ENCODE data around the gene CDH19.

The CDH19 gene

DNA sequence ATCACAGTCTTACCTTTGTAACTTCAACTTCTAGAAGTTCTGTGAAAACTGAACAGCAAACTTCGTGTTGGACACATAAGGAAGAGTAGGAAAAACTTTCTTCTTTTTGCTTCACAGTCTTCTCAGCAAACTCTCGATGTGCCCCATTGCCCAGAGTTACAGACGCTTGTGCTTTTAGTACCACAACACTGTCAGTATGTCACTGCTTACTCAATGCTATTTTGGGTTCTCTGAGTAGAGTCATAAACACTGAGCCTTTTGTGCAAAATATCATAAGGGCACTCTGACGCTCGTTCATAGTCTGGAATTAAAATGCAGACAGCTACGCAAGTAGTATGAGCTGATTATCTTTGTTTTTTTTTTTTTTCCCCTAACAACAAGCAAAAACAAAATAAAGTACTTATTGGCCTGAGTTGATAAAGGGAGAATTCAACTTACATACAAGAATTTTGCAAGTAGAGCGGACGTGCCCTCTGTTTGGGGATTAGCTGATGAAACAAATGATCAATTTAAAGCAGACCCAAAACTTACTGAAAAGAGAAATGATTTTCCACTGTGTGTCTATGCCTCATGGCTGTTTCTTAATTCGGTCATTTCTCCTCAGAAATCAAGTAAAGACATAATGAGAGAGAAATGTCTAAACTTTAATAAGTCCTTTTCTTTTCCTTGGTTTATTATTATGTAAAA, at the start of gene CDH19:
Gene CDH19, minus strand, starts transcription at position 150 of the 687 bp plus-strand sequence. CDS start 31,886 bp downstream, outside the sequence.
- DNase-seq, result no peak

- no peak for DNase-seq
These were observed 43.8 kb upstream of the CDH19 start for GRCh38 chr18:66647671-66648070.

GRCh38 chr18:66646609-66647008, 42.7 kb upstream of the CDH19 start:
- no peak for DNase-seq

DNA sequence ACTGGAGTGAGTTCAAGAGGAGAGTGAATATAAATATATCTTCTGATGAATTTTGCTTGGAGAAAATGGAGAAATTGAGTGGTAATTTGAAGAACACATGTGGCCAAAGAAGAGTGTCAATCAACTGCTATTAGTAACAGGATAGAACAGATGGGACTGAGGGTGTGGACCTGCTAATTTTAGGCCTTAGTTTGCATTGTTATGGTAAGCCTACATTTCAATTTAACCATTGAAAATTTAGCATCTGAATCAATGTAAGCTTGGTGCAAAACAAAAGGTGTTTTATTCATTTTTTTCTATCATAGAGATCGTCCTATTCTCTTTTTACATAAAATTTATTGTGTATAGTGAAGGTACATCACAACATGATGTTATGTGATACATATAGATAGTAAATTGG, 42.1 kb upstream of the CDH19 start:
- no peak for DNase-seq

- DNase-seq, result no peak
These were observed 37.2 kb upstream of the CDH19 start for GRCh38 chr18:66641056-66641455.

DNA sequence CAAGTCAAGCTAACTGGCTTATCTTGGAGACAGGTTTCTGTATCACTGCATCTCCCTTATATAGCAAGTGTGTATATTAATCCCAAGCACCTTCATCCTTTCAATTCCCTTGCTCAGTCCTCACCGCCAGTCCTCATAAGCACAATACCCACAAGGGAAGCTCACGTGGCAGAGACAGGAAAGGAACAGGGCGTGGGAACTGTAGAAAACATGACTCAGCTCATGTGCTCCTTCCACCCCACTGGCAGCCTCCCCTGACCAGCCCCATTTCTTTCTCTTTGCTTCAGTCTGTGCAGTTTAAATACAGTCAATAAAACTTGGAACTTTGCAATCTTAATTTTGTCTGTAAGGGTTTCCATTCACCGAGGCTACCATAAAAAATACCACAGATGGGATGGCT, 36.5 kb upstream of the CDH19 start:
- DNase-seq, result no peak

DNA sequence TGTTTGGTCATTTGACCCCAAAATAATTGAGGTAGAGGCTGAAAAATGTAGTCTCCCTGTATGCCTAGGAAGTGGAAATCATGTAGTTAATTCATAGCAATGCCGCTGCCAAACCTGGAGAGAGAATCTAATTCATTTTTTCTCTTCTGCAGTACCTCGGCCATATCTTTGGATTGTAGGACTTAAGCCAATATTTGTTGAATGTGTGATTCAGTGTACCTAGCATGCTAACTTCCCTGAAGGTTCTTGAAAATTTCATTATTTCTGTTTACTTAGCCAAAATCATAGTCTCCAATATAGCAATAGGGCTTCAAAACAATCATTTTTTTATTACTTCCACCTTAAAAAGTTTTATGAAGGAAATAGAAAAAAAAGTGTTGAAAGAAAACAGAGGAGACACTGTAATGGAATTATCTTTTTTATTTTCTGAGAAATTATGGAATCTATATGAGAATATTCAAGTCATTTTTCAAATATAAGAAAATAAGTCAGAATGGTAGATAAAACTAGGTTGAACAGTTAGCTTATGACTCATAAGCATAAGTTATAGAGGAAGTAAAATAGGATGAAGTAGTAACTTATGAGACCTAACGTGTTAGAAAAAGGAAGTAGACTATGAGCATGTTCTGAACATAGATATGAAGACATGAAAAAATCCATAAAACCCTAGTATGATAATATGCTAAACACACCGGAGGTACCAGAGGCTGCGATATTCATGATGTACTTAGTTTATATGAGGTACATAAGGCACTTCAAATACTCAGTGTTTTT, 35.2 kb upstream of the CDH19 start:
- no peak for DNase-seq

DNA sequence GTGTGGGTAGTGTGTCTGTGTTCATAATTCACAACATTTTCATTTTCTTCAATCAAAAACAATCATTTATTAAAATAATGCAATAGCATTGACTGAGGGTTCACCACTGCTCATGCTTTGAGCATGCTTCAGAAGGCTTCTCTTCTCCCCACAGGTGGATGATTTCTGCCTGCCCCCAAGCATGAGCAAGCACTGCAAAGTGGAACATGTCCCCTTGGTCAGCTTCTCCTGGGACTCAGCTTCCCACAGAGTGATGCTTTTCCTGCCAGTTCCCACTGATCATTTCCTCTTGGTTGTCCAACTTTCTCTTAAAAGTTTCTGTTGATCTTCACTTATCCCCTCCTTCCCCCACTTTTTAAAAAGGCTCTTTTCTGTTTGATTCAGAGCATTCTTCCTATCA, 31.5 kb upstream of the CDH19 start:
- DNase-seq, result no peak

GRCh38 chr18:66632756-66633155, 28.9 kb upstream of the CDH19 start:
- no peak for DNase-seq

- no peak for DNase-seq
These were observed 26.9 kb upstream of the CDH19 start for GRCh38 chr18:66630831-66631230.

DNA sequence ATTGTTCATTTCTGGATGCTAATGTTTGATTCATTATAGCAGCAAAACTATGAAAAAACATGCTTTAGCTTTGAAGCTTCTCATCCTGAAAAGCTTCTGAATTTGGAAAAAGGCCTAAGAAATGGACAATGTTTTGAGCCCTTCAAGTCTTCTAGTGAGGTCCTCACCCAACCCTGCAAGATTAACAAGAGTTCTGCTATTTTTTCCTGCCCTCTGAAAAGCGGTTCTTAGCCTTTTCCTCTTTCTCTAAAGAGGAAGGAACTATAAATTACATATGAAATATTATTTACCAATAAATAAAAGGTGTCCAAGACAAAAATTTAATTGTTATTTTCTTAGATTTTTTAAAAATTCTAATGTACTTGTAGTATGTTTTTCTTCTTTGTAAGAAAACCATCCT, 19.9 kb upstream of the CDH19 start:
- DNase-seq, result no peak

GRCh38 chr18:66621816-66622576, 18.1 kb upstream of the CDH19 start:
- DNase-seq, result no peak

DNA sequence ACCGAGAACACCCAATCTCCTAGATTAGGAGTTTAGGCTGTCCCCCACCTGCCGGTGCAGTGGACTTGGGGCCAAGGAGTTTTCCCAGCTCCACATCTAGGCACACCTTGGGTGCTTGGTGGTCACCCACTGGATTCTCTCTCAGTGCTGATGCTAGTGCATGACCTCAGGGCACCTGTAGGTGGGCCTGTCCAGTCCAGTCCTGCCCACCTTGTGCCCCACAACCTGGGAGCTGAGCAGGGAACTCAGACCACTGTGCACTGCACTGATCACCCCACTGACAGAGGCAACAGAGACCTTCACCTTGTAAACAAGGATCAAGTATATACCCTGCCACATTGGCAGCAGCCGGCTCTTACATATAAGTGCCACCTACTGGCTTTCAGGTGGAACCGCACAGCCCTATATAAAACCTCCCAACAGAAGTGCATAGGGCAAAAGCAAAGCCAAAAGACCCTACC, 12.7 kb upstream of the CDH19 start:
- DNase-seq, result no peak

GRCh38 chr18:66615176-66615575, 11.3 kb upstream of the CDH19 start:
- no peak for DNase-seq

DNA sequence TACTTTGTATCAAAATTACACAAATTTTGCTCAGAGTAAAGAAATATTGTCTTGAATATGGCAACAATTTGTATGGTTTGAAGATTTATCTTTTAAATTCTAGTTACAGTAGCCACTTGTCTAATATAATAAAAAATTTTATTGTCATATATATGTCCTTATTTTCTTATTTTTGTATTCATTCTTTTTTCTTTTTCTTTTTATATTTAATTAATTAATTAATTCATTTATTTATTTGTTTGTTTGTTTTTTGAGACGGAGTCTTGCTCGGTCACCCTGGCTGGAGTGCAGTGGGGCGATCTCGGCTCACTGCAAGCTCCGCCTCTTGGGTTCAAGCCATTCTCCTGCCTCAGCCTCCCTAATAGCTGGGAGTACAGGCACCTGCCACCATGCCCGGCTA, 3.7 kb upstream of the CDH19 start:
- DNase-seq, result no peak

DNA sequence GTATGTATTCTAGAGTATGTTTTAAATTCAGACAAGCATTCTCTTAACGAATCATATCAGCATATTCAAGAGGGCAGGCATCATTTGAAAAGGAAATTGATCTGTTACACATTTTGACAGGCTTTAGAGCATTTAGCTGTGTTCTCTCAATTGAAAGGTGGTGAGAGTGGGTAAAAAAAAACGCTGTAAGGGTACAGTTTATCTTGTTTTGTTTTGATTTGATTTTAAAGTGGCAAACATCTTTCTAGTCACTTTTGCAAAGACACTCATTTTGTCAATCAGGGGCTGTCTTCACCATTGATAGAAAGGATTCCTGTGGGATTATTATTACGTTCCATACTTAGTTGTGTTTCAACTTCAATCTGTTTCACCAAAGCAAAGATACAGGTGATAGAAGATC, 2.2 kb downstream of the CDH19 start:
- DNase-seq, result no peak

DNA sequence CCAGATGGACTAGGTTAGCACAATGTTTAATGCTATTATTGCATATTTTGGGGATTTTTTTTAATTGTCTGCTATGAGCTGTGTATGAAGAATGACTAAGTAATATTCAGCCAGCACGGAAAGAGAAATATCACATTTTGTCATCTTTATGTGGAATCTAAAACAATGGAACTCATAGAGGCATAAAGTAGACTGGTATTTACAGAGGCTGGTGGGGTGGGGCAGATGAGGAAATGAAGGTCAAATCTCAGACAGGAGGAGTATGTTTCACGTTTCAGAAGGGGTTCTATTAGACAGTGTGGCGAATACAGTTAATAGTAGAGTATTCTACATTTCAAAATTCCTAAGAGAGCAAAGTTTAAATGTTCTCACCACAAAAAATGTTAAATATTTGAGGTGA, 4.7 kb downstream of the CDH19 start:
- DNase-seq, result no peak

GRCh38 chr18:66587430-66587829, 16.5 kb downstream of the CDH19 start:
- no peak for DNase-seq

DNA sequence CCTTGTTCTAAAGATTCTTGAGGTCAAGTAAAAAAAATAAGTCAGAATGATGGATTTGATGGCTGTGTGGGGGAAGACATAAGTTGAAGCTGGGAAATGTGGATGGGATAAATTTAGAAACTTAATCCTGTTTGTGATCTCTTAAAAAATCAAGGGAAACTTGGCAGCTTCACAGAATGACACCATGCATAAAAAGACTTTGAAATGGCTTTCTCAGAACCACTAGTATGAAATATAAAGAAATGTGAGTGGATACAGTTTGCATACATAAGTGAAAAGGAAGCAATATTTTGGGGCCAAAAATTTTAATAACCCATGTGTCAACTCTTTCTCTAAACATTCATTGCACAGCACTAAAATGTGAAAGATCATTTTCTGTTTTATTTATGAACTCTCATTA, 21.7 kb downstream of the CDH19 start:
- no peak for DNase-seq

DNA sequence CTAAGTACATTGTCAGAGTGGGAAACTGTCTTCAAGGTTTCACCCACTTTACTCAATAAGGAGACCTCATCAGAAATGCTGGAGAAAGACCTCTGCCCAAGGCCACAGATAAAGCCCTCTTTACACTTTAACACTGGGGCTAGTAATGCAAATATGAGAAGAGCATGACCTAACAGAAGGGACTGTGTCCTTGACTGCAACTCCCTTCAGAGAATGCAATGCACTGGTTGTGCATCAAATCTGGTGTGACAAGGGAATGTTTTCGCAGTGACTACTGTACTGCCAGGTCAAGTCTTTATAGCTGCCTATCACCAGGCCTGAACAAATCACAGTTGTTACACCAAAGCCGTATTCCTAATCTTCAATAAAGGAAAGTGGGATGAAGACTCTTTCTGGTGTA, 28.6 kb downstream of the CDH19 start:
- no peak for DNase-seq

GRCh38 chr18:66571845-66572244, 32.0 kb downstream of the CDH19 start:
- no peak for DNase-seq

DNA sequence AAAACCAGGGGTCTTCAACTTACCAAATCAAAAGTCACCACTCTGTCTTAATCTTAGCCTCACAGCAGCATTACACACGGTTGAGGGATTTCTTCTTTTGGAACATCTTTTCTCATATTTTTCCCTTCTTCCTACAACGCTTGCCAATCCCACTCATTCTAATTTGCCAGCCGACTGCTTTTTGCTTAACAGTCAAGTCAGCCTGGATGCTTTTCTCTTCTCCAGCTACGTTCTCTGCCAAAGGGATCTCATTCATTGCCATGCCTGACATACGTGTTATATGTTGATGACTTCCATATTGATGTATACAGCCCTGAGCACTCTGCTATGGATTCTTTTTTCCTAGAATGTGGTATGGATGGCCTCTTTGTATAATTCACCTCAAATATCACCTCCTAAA, 37.3 kb downstream of the CDH19 start:
- no peak for DNase-seq

DNA sequence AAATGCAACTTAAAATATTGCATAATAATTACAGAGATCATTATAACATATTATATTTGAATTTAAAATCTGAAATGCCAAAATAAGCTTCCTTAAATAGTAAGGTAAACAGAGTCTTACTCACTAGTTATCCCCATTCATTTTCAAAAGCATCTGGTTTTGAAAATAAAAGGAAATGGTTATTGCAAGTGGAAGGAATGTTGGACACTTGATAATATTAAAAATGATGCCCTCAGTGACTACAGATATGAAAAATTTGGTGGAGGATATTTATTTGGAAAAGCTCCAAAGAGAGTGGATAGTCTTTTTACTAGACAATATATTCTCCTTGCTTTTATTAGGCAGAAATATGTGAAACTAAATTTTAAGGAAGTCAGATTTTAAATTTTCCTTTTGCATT, 39.7 kb downstream of the CDH19 start:
- DNase-seq, result no peak

- DNase-seq, result no peak
These were observed 41.6 kb downstream of the CDH19 start for GRCh38 chr18:66562279-66562678.

All from activated naive CD4-positive, alpha-beta T cell treated with Interleukin-2 at 50 U/mL for 16 hours (primary cell).